ENCODE measurements around the gene PICK1. TPM values are rescaled to one million over a fixed set of nuclear protein-coding genes. Genes with fewer than 3 reads are reported as not detected.

Gene PICK1
- total RNA-seq, 4 donors from 2014 or later: 52.2 to 81.4 (median 57.5) TPM

DNA sequence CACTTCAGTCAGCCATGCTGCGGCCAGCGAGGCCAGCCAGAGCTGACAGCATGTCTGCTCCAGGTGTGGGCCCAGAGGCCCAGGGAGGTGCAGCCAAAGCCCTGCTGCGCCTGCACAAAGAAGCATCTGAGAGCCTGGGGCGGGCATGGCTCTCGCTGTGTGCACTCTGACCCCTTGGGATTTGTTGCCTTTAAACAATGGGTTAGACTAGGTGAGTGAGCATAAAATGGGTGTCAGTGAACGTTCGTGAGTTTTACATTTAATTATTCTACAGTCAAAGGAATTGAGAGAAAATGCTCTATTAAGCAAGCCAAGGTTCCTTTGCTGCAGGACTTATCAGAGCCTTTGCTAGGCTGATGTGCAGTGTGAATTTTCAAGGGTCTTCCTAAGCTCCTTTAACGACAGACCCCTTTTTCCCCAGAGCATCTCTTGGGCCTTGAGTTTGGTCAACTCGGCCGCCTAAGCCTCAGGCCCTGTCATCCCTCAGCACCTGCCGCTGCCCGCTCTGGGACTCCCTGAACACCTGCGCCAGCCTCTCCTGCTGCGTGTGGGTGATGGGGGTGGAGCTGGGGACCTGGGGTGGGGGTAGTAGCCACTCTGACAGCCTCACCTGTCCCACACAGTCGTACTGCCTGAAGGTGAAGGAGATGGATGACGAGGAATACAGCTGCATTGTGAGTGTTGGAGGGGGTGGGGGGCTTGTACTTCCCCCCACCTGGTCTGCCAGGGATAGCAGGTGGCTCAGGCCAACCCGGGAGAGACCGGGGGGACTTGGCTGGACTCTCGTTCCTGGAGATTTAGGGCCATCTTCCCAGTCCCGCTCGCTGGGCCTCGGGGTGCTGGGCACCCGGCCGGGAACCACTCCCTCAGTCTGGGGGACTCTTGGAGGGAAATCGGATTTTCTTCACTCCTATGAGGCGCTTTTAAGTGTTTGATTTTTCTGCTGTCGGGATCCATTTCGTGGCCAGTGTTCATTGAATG is 16.2 kb downstream of the PICK1 start:
- TF ChIP-seq, protein P1, sequence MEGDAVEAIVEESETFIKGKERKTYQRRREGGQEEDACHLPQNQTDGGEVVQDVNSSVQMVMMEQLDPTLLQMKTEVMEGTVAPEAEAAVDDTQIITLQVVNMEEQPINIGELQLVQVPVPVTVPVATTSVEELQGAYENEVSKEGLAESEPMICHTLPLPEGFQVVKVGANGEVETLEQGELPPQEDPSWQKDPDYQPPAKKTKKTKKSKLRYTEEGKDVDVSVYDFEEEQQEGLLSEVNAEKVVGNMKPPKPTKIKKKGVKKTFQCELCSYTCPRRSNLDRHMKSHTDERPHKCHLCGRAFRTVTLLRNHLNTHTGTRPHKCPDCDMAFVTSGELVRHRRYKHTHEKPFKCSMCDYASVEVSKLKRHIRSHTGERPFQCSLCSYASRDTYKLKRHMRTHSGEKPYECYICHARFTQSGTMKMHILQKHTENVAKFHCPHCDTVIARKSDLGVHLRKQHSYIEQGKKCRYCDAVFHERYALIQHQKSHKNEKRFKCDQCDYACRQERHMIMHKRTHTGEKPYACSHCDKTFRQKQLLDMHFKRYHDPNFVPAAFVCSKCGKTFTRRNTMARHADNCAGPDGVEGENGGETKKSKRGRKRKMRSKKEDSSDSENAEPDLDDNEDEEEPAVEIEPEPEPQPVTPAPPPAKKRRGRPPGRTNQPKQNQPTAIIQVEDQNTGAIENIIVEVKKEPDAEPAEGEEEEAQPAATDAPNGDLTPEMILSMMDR (IDR thresholded peaks at IDR 0.05): no peak
- no peak for TF ChIP-seq POLR2A (IDR thresholded peaks at IDR 0.05)
- Histone ChIP-seq H3K9me3 (no peaks in the 10 kb centered on the region), H3K4me3 (replicated peaks in 1 of 3) (no peak overlapping the region), H3K27ac (no peak overlapping the region), H3K27me3 (no peaks in the 10 kb centered on the region), H3K4me1 (no peaks in the 10 kb centered on the region), H3K36me3 (peaks cover 53 to 54% of the 10 kb centered on the region in 2 donors)
- intact Hi-C loops (cut with DNase I): no loop called here
- 94 to 96% methylated on average over 26 to 28 of the region's 28 CpGs for WGBS, 2 donors
- no peak for DNase-seq

DNA sequence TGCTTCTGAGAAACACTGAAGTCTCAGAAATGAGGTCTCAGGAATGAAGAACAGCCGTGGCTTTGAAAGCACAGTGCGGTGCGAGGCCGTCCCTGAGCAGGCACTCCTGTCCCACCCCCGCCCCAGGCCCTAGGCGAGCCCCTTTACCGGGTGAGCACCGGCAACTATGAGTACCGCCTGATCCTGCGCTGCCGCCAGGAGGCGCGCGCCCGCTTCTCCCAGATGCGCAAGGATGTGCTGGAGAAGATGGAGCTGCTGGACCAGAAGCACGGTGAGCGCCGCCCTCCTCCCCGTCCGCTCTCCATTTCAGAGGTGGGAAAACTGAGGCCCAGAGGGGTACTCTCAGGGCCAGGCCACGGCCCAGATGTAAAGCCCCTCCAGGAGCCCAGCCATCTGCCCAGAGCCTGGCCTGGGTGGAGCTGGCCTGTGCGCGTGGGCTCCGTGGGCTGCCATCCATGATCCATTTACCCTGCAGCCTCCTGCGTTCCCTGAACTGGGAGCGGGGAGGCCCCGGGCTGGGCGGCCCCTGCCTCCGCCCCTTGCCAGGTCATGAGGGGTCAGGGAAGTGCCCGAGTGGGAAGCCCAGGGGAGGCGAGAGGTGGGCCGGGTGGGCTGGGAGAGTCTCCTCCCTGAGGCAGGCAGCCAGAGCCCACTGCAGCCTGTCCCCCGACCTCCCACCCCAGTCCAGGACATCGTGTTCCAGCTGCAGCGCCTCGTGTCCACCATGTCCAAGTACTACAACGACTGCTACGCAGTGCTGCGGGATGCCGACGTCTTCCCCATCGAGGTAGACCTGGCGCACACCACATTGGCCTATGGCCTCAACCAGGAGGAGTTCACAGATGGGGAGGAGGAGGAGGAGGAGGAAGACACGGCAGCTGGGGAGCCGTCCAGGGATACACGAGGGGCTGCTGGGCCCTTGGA is 17.2 kb downstream of the PICK1 start:
- H3K36me3 ChIP-seq: peaks cover 44% of the 10 kb centered on the region in 2 donors
- DNase-seq: no peak
- no peaks in the 10 kb centered on the region for H3K9me3 ChIP-seq
- no peak for TF ChIP-seq POLR2A (IDR thresholded peaks at IDR 0.05)
- TF ChIP-seq, protein P1 (IDR thresholded peaks at IDR 0.05): no peak
- no peaks in the 10 kb centered on the region for H3K4me1 ChIP-seq
- H3K4me3 ChIP-seq (replicated peaks in 1 of 3): no peak overlapping the region
- no peaks in the 10 kb centered on the region for H3K27me3 ChIP-seq
- WGBS, 2 donors: 89 to 92% methylated on average over 23 to 37 of the region's 47 CpGs
- no peak overlapping the region for H3K27ac ChIP-seq
- intact Hi-C loops (cut with DNase I): no loop called here

GRCh38 chr22:38075105-38075825 is 18.1 kb downstream of the PICK1 start:
- TF ChIP-seq, protein P1 (IDR thresholded peaks at IDR 0.05): no peak
- no peak for TF ChIP-seq POLR2A (IDR thresholded peaks at IDR 0.05)
- H3K27ac ChIP-seq: no peak overlapping the region
- H3K36me3 ChIP-seq: peaks cover 38 to 44% of the 10 kb centered on the region in 2 donors
- intact Hi-C loops (cut with DNase I): no loop called here
- H3K4me3 ChIP-seq (replicated peaks in 1 of 3): no peak overlapping the region
- no peaks in the 10 kb centered on the region for H3K27me3 ChIP-seq
- DNase-seq: no peak
- no peaks in the 10 kb centered on the region for H3K9me3 ChIP-seq
- H3K4me1 ChIP-seq: no peaks in the 10 kb centered on the region
- WGBS, 2 donors: 82 to 93% methylated on average over 28 of the region's 32 CpGs

- WGBS, 2 donors: 89% methylated on average over 11 to 13 of the region's 13 CpGs
- Histone ChIP-seq H3K27ac (no peak overlapping the region), H3K27me3 (no peaks in the 10 kb centered on the region), H3K36me3 (peaks cover 35 to 44% of the 10 kb centered on the region in 2 donors), H3K9me3 (no peaks in the 10 kb centered on the region), H3K4me1 (peaks cover 0 to 5% of the 10 kb centered on the region in 2 donors), H3K4me3 (replicated peaks in 1 of 3) (no peak overlapping the region)
- no peak for DNase-seq
- intact Hi-C loops (cut with DNase I): no loop called here
- TF ChIP-seq POLR2A (IDR thresholded peaks at IDR 0.05): no peak
- TF ChIP-seq, protein P1 (IDR thresholded peaks at IDR 0.05): no peak
Observed at GRCh38 chr22:38075961-38076360, 18.8 kb downstream of the PICK1 start.

All from thyroid gland (tissue), 4 donors.